ENCODE results near the gene SFTPA2. TPM values are rescaled to one million over a fixed set of nuclear protein-coding genes. Genes with fewer than 3 reads are reported as not detected.

The SFTPA2 gene
- total and polyA plus RNA-seq, 2 of the 4 experiments (the other 2 are of a cell fraction), result not detected

- no TSS peak for BruUV-seq (replicated peaks)
These were observed 25.8 kb upstream of the SFTPA2 start for GRCh38 chr10:79585870-79586527.

More at GRCh38 chr10:79585870-79586527, 25.8 kb upstream of the SFTPA2 start:
- H2BK20ac ChIP-seq (ENCODE audit: low read depth, low read length), result no peak overlapping the region
- POLR2A ChIA-PET (ENCODE audit: unreplicated experiment), result interaction anchor here (0.6 kb wide), 1 partner anchor 11 kb away, joined by 5 read pairs; no protein-coding TSS in a partner anchor
- H3K27me3 ChIP-seq (ENCODE audit: control insufficient read depth, insufficient read depth, low read length), result peaks cover 34% of the 10 kb centered on the region
- H2BK120ac ChIP-seq (ENCODE audit: low read depth, low read length), result no peak overlapping the region
- H3K79me1 ChIP-seq (ENCODE audit: low read depth in 1 of 2, low read length in 2 of 2), result no peaks in the 10 kb centered on the region
- CTCF ChIA-PET, result no interaction called here
- no peaks in the 10 kb centered on the region for H3K36me3 ChIP-seq (ENCODE audit: control insufficient read depth, insufficient read depth, low read length)
- intact Hi-C loops (cut with micrococcal nuclease) (no loop called here), dilution Hi-C loops (cut with HindIII; ENCODE audit: low sequenced_read_pairs, unreplicated experiment) (no loop called here), in situ Hi-C loops (cut with MboI; ENCODE audit: low sequenced_read_pairs) (no loop called here)
- H3K14ac ChIP-seq (replicated peaks; ENCODE audit: low read depth, low read length), result no peak overlapping the region
- TF ChIP-seq BHLHE40 (IDR thresholded peaks at IDR 0.05; ENCODE audit: low read depth, low read length) (no peak), MXI1 (IDR thresholded peaks at IDR 0.05; ENCODE audit: borderline replicate concordance, low read depth, low read length) (no peak), MAFK (IDR thresholded peaks at IDR 0.05; ENCODE audit: low read depth, low read length) (no peak), CEBPB (IDR thresholded peaks at IDR 0.05; ENCODE audit: low read depth, low read length) (no peak), NFE2L2 (IDR thresholded peaks at IDR 0.05; ENCODE audit: low read depth, low read length) (no peak)
- ATAC-seq (ENCODE audit: low read depth), result no peak
- no peak overlapping the region for H3K56ac ChIP-seq (ENCODE audit: extremely low read depth, insufficient read depth, low read length)
- no peak overlapping the region for H4K5ac ChIP-seq (ENCODE audit: low read depth, low read length)
- no peak overlapping the region for H2AK9ac ChIP-seq (replicated peaks; ENCODE audit: low read depth, low read length, poor library complexity)
- H4K8ac ChIP-seq (ENCODE audit: low read depth in 2 of 2, low read length in 2 of 2), result no peak overlapping the region
- H4K20me1 ChIP-seq (ENCODE audit: insufficient read depth, low read length), result no peaks in the 10 kb centered on the region
- no peak overlapping the region for H3K27ac ChIP-seq (ENCODE audit: insufficient read depth, low read length)
- H3K4me1 ChIP-seq (ENCODE audit: control insufficient read depth, insufficient read depth, low read length), result no peaks in the 10 kb centered on the region
- no peak overlapping the region for H2AK5ac ChIP-seq (ENCODE audit: low read depth, low read length)
- no CpG with 5 or more reads among the region's 11 CpGs for WGBS, 2 experiments (ENCODE audit: extremely low coverage in 2 of 2, insufficient read length in 1 of 2)
- DNase-seq, result no peak
- no peak overlapping the region for H2BK5ac ChIP-seq (ENCODE audit: low read depth, low read length, poor library complexity, severe bottlenecking)
- no peak overlapping the region for H4K91ac ChIP-seq (ENCODE audit: insufficient read depth, low read depth, low read length)
- no peaks in the 10 kb centered on the region for H3K9me1 ChIP-seq (ENCODE audit: insufficient read depth, low read length)
- no peak overlapping the region for H3K4ac ChIP-seq (ENCODE audit: low read depth, low read length)
- H2AFZ ChIP-seq (replicated peaks; ENCODE audit: low read length, poor library complexity), result no peak overlapping the region
- no peak overlapping the region for H3K4me2 ChIP-seq (ENCODE audit: low read depth, low read length)
- no peak overlapping the region for H3K9ac ChIP-seq (ENCODE audit: low read depth, low read length)
- H2BK15ac ChIP-seq (ENCODE audit: low read depth, low read length), result no peak overlapping the region
- no peak overlapping the region for H3K4me3 ChIP-seq (ENCODE audit: insufficient read depth, low read depth, low read length)
- H3K18ac ChIP-seq (ENCODE audit: low read depth, low read length), result no peak overlapping the region
- H3K9me3 ChIP-seq (ENCODE audit: control insufficient read depth, insufficient read depth, low read length), result no peaks in the 10 kb centered on the region
- no peak overlapping the region for H3K23ac ChIP-seq (ENCODE audit: low read depth, low read length)
